CD14-positive monocyte (primary cell): ENCODE measurements around the gene SEMA3F. TPM values are rescaled to one million over a fixed set of nuclear protein-coding genes. Genes with fewer than 3 reads are reported as not detected.
"Not testable (repeated sequence)": the region's sequence is repeated elsewhere in the genome, so short reads cannot be mapped to it uniquely, and the experiment has no call there.

ENCODE experiments used
- DNase-seq, 3 donors: peaks; one replicate each; pipeline ENCODE4 v3.0.0-alpha.2; 2011 to 2022
- H2AFZ ChIP-seq: 2 replicates; pipeline ENCODE4 v1.6.0; 2012; ENCODE audit warnings: mild to moderate bottlenecking, low read depth, low read length, inconsistent platforms; ENCODE audit not compliant: insufficient read depth, poor library complexity, severe bottlenecking
- H3K27ac ChIP-seq, 2 donors: 1 replicate in 1 of 2; 2 replicates in 1 of 2; pipeline ENCODE4 v1.5.1; 2012 to 2013; ENCODE audit warnings: low read length in 2 of 2, control low read depth in 1 of 2, inconsistent platforms in 1 of 2, low read depth in 1 of 2, mild to moderate bottlenecking in 1 of 2
- H3K27me3 ChIP-seq, 2 donors: one replicate each; pipeline versions ENCODE4 v1.6.0 to v1.6.1; 2011 to 2013; ENCODE audit warnings: low read length in 2 of 2; ENCODE audit not compliant: control insufficient read depth in 2 of 2, insufficient read depth in 2 of 2
- H3K36me3 ChIP-seq, 2 donors: replicated peaks in 1 of 2; 1 replicate in 1 of 2; 2 replicates in 1 of 2; pipeline versions ENCODE4 v1.5.1 to v1.6.1; 2012 to 2013; ENCODE audit warnings: low read length in 2 of 2, control low read depth in 1 of 2, inconsistent platforms in 1 of 2, mild to moderate bottlenecking in 1 of 2; ENCODE audit not compliant: insufficient read depth in 2 of 2, control insufficient read depth in 1 of 2
- H3K4me1 ChIP-seq, 2 donors: 1 replicate in 1 of 2; 2 replicates in 1 of 2; pipeline versions ENCODE4 v1.5.1 to v1.6.1; 2012 to 2013; ENCODE audit warnings: low read length in 2 of 2, control low read depth in 1 of 2, inconsistent platforms in 1 of 2, mild to moderate bottlenecking in 1 of 2, moderate library complexity in 1 of 2; ENCODE audit not compliant: insufficient read depth in 2 of 2, control insufficient read depth in 1 of 2
- H3K4me2 ChIP-seq: replicated peaks from 2 replicates; pipeline ENCODE3; 2012; ENCODE audit warnings: low read length, moderate library complexity, mild to moderate bottlenecking; ENCODE audit not compliant: poor library complexity, severe bottlenecking; ENCODE audit errors: extremely low read depth
- H3K4me3 ChIP-seq, 3 experiments: fragments of 200-600 bp in 1 of 3; sonication (generic) in 1 of 3; replicated peaks in 1 of 3; 1 replicate in 2 of 3; 2 replicates in 1 of 3; pipeline ENCODE4 v1.5.1; 2011 to 2013; ENCODE audit warnings: low read length in 3 of 3, mild to moderate bottlenecking in 3 of 3, control low read depth in 2 of 3, low read depth in 2 of 3, inconsistent platforms in 1 of 3, moderate library complexity in 1 of 3
- H3K79me2 ChIP-seq: 2 replicates; pipeline ENCODE4 v1.6.0; 2012; ENCODE audit warnings: mild to moderate bottlenecking, control low read depth, inconsistent platforms, low read length, moderate library complexity; ENCODE audit not compliant: insufficient read depth
- H3K9ac ChIP-seq: 2 replicates; pipeline ENCODE4 v1.6.0; 2017; ENCODE audit warnings: low read length, mild to moderate bottlenecking; ENCODE audit not compliant: insufficient read depth, poor library complexity, severe bottlenecking
- H3K9me3 ChIP-seq, 2 donors: replicated peaks in 1 of 2; 1 replicate in 1 of 2; 2 replicates in 1 of 2; pipeline versions ENCODE4 v1.5.1 to v1.6.1; 2012 to 2013; ENCODE audit warnings: low read length in 2 of 2, control low read depth in 1 of 2; ENCODE audit not compliant: control insufficient read depth in 1 of 2, insufficient read depth in 1 of 2
- H4K20me1 ChIP-seq: 2 replicates; pipeline ENCODE4 v1.6.0; 2012; ENCODE audit warnings: mild to moderate bottlenecking, low read length, control low read depth, moderate library complexity; ENCODE audit not compliant: insufficient read depth
- H3K27ac Mint-ChIP-seq, 7 donors: one replicate each; pipeline ENCODE4 v1.8.0; 2020; ENCODE audit warnings: mild to moderate bottlenecking in 7 of 7, mixed read lengths in 7 of 7, moderate library complexity in 6 of 7, inconsistent platforms in 2 of 7
- H3K27me3 Mint-ChIP-seq, 3 donors: one replicate each; pipeline ENCODE4 v1.8.0; 2021 to 2022; ENCODE audit warnings: low read depth in 3 of 3, mild to moderate bottlenecking in 3 of 3, mixed read lengths in 3 of 3, moderate library complexity in 3 of 3, inconsistent platforms in 1 of 3
- H3K36me3 Mint-ChIP-seq, 2 donors: one replicate each; pipeline ENCODE4 v1.8.0; 2020; ENCODE audit warnings: mixed read lengths in 2 of 2, inconsistent platforms in 1 of 2, mild to moderate bottlenecking in 1 of 2
- H3K4me1 Mint-ChIP-seq: one replicate; pipeline ENCODE4 v1.8.0; 2020; ENCODE audit warnings: mild to moderate bottlenecking, mixed read lengths
- H3K4me3 Mint-ChIP-seq, 2 donors: one replicate each; pipeline ENCODE4 v1.8.0; 2020; ENCODE audit warnings: mild to moderate bottlenecking in 2 of 2, mixed read lengths in 2 of 2, moderate library complexity in 1 of 2
- H3K9me3 Mint-ChIP-seq, 7 donors: one replicate each; pipeline ENCODE4 v1.8.0; 2020 to 2022; ENCODE audit warnings: mixed read lengths in 7 of 7, mild to moderate bottlenecking in 6 of 7, moderate library complexity in 6 of 7, inconsistent platforms in 2 of 7
- WGBS: methylation state at CpG from one replicate; pipeline ENCODE4 v1.1.5; 2013; ENCODE audit warnings: missing lambda C conversion rate; ENCODE audit not compliant: insufficient coverage; 5-methylcytosine and 5-hydroxymethylcytosine counted together
- intact Hi-C, 2 donors: fragments of 100-400 bp; cut with micrococcal nuclease; formaldehyde crosslinking; loops; one replicate each; pipeline versions ENCODE4 v1.15.0 to v1.15.1; 2023
- polyA plus RNA-seq, 3 donors: library from polyadenylated mRNA; depleted of rRNA in 1 of 3; unstranded in 2 of 3; stranded (reverse) in 1 of 3; fragments of 300-500 nt in 2 of 3; fragments of >200 nt in 1 of 3; fragmentation: Illumina TruSeq in 2 of 3; gene quantifications; 1 replicate in 2 of 3; 2 replicates in 1 of 3; pipeline ENCODE4 v1.2.3, GENCODE V29; 2012 to 2021
- TF ChIP-seq, protein P1 (sequence below): fragments of 200-600 bp; IDR thresholded peaks from one replicate; pipeline ENCODE4 v1.8.0; 2022; ENCODE audit warnings: antibody characterized with exemption, mild to moderate bottlenecking

Gene SEMA3F
- polyA plus RNA-seq, 3 donors, result 0.01 TPM; not detected in 2

DNA sequence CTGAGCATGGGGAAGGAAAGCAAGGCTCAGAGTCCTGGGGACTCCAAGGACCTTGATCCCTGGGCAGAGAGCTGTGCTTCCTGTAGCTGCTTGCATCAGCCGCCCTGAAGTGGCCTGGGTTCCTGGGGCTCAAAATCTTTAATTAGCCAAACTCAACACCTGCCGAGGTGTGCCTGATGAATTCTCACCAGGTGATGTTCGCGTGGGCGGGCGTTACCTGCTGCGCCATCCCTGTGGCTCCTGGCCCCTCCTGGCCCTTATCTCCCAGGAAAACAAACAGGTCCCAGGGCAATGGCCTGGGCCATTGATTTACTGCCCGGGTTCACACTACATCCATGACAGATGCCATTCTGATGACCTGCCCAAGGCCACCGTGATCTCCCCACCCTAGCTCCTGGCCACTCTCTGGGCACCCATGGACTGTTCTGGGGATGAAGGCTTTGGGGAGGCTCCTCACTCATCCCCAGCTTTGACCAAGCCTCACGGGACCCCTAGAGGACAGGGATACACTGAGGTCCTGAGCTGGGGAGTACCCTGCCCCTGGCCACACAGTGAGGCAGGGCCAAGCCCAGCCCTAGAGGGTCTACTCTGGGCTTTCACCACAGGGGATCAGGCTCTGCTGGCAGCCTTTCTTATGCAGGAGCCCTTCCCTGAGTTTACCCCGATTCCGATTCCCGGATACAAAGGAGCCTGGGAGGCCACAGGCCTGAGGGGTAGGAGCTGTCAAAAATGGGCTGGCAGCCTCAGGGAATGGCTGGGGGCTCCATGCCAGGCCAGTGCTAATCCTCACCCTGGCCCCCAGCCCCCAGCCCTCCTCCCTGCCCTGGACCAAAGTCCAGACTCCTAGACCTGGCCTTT is 55.6 kb downstream of the SEMA3F start:
- Mint-ChIP-seq H3K9me3 (peaks cover 0 to 3% (median 0%) of the 10 kb centered on the region in 7 donors), H3K36me3 (peaks cover 0 to 2% of the 10 kb centered on the region in 2 donors), H3K27me3 (peaks cover 26 to 30% (median 26%) of the 10 kb centered on the region in 3 donors), H3K4me1 (no peaks in the 10 kb centered on the region), H3K4me3 (no peak overlapping the region), H3K27ac (no peak overlapping the region)
- no peaks in the 10 kb centered on the region for H3K79me2 ChIP-seq
- TF ChIP-seq, protein P1, sequence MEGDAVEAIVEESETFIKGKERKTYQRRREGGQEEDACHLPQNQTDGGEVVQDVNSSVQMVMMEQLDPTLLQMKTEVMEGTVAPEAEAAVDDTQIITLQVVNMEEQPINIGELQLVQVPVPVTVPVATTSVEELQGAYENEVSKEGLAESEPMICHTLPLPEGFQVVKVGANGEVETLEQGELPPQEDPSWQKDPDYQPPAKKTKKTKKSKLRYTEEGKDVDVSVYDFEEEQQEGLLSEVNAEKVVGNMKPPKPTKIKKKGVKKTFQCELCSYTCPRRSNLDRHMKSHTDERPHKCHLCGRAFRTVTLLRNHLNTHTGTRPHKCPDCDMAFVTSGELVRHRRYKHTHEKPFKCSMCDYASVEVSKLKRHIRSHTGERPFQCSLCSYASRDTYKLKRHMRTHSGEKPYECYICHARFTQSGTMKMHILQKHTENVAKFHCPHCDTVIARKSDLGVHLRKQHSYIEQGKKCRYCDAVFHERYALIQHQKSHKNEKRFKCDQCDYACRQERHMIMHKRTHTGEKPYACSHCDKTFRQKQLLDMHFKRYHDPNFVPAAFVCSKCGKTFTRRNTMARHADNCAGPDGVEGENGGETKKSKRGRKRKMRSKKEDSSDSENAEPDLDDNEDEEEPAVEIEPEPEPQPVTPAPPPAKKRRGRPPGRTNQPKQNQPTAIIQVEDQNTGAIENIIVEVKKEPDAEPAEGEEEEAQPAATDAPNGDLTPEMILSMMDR, result no peak
- peaks cover 11 to 18% of the 10 kb centered on the region in 2 donors for H3K27me3 ChIP-seq
- H3K9ac ChIP-seq, result no peak overlapping the region
- no peak overlapping the region for H3K4me2 ChIP-seq
- H3K27ac ChIP-seq, result no peak overlapping the region
- peaks cover 0 to 12% of the 10 kb centered on the region in 2 donors for H3K9me3 ChIP-seq
- no peak overlapping the region for H3K4me3 ChIP-seq
- peaks cover 1 to 4% of the 10 kb centered on the region in 2 donors for H3K4me1 ChIP-seq
- no peaks in the 10 kb centered on the region for H4K20me1 ChIP-seq
- H2AFZ ChIP-seq, result no peak overlapping the region
- intact Hi-C loops, result no loop called here
- no peak for DNase-seq
- H3K36me3 ChIP-seq, result no peaks in the 10 kb centered on the region
- WGBS, result 99% methylated on average over 11 of the region's 13 CpGs

DNA sequence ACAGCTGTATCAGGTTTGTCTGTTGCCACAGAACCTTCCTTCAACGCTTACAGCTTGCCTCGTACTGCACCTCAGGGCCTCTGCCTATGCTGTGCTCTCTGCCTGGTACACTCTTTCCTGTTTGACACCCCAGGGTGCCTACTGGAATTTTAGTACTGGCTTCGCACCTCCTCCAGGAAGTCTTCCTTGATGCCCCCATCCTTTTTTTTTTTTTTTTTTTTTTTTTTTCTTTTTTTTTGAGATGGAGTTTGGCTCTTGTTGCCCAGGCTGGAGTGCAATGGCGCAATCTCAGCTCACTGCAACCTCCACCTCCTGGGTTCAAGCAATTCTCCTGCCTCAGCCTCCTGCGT is 56.2 kb downstream of the SEMA3F start:
- DNase-seq, H3K4me1 ChIP-seq, H3K4me3 Mint-ChIP-seq, H3K4me2 ChIP-seq, H4K20me1 ChIP-seq, H2AFZ ChIP-seq, H3K27ac Mint-ChIP-seq, H3K79me2 ChIP-seq, H3K36me3 Mint-ChIP-seq, H3K9me3 ChIP-seq, H3K9me3 Mint-ChIP-seq, H3K9ac ChIP-seq, H3K4me3 ChIP-seq, H3K36me3 ChIP-seq, H3K27ac ChIP-seq, H3K4me1 Mint-ChIP-seq, intact Hi-C loops: not testable (repeated sequence)
- H3K27me3 Mint-ChIP-seq, result peaks cover 20 to 24% (median 22%) of the 10 kb centered on the region in 3 donors
- 94% methylated on average over 2 of the region's 5 CpGs for WGBS
- H3K27me3 ChIP-seq, result peaks cover 6 to 12% of the 10 kb centered on the region in 2 donors
